Loucy (cell line): ENCODE data around the gene CEBPA.
"Not testable (repeated sequence)": the region's sequence is repeated elsewhere in the genome, so short reads cannot be mapped to it uniquely, and the experiment has no call there.

Experiments used
- H2AFZ ChIP-seq: fragments of 200-600 bp; sonication (generic); 2 replicates; pipeline ENCODE4 v1.6.0; 2016; ENCODE audit warnings: antibody characterized with exemption, mild to moderate bottlenecking, low read length, moderate library complexity
- H3F3A ChIP-seq: fragments of 200-600 bp; 2 replicates; pipeline ENCODE4 v1.6.0; 2016; ENCODE audit warnings: antibody characterized with exemption, low read depth, mild to moderate bottlenecking
- H3K27me3 ChIP-seq: fragments of 200-600 bp; sonication (generic); 2 replicates; pipeline ENCODE4 v1.6.1; 2014; ENCODE audit warnings: low read length, mild to moderate bottlenecking; ENCODE audit not compliant: insufficient read depth, poor library complexity, severe bottlenecking
- H3K36me3 ChIP-seq: fragments of 200-600 bp; sonication (generic); 2 replicates; pipeline ENCODE4 v1.6.1; 2016; ENCODE audit warnings: low read length; ENCODE audit not compliant: insufficient read depth
- H3K4me1 ChIP-seq: fragments of 200-600 bp; sonication (generic); 2 replicates; pipeline ENCODE4 v1.5.1; 2014; ENCODE audit warnings: low read length, mild to moderate bottlenecking; ENCODE audit not compliant: insufficient read depth, poor library complexity, severe bottlenecking
- H3K4me2 ChIP-seq: fragments of 200-600 bp; sonication (generic); 2 replicates; pipeline ENCODE4 v1.6.0; 2014; ENCODE audit warnings: antibody characterized with exemption, low read length, low read depth, mild to moderate bottlenecking; ENCODE audit not compliant: poor library complexity, severe bottlenecking
- H3K4me3 ChIP-seq: fragments of 200-600 bp; sonication (generic); 2 replicates; pipeline ENCODE4 v1.5.1; 2014; ENCODE audit warnings: low read length, mild to moderate bottlenecking, mixed read lengths; ENCODE audit not compliant: poor library complexity, severe bottlenecking
- H3K79me2 ChIP-seq: fragments of 200-600 bp; sonication (generic); 2 replicates; pipeline ENCODE4 v1.6.1; 2014; ENCODE audit warnings: low read length; ENCODE audit not compliant: insufficient read depth
- H3K9ac ChIP-seq: fragments of 200-600 bp; sonication (generic); 2 replicates; pipeline ENCODE4 v1.6.0; 2014; ENCODE audit warnings: mild to moderate bottlenecking, low read depth, low read length, moderate library complexity; ENCODE audit not compliant: poor library complexity, severe bottlenecking
- H3K9me2 ChIP-seq: fragments of 200-600 bp; sonication (generic); replicated peaks from 2 replicates; pipeline ENCODE4 v1.6.1; 2016; ENCODE audit warnings: low read depth, low read length, mixed read lengths
- H3K9me3 ChIP-seq: fragments of 200-600 bp; sonication (generic); 2 replicates; pipeline ENCODE4 v1.6.1; 2014; ENCODE audit warnings: mild to moderate bottlenecking, antibody characterized with exemption, low read length, low read depth; ENCODE audit not compliant: insufficient read depth
- H4K20me1 ChIP-seq: fragments of 200-600 bp; sonication (generic); 2 replicates; pipeline ENCODE4 v1.6.0; 2014; ENCODE audit warnings: antibody characterized with exemption, low read length, mild to moderate bottlenecking; ENCODE audit not compliant: insufficient read depth, poor library complexity, severe bottlenecking
- EZH2phosphoT487 ChIP-seq: fragments of 200-600 bp; IDR thresholded peaks from 2 replicates; pipeline ENCODE4 v1.6.1; 2018; ENCODE audit warnings: antibody characterized with exemption, mild to moderate bottlenecking, moderate library complexity, borderline replicate concordance
- TF ChIP-seq, protein P1 (sequence below): fragments of 200-600 bp; sonication (generic); conservative IDR thresholded peaks from 2 replicates; pipeline ENCODE4 v1.5.1; 2014; ENCODE audit warnings: mild to moderate bottlenecking, antibody characterized with exemption, low read length

Gene CEBPA

GRCh38 chr19:33295621-33296487 lies 6.5 kb downstream of the CEBPA start:
- no peaks in the 10 kb centered on the region for H3K4me1 ChIP-seq
- H3K9ac ChIP-seq, result no peak overlapping the region
- no peaks in the 10 kb centered on the region for H4K20me1 ChIP-seq
- TF ChIP-seq, protein P1, sequence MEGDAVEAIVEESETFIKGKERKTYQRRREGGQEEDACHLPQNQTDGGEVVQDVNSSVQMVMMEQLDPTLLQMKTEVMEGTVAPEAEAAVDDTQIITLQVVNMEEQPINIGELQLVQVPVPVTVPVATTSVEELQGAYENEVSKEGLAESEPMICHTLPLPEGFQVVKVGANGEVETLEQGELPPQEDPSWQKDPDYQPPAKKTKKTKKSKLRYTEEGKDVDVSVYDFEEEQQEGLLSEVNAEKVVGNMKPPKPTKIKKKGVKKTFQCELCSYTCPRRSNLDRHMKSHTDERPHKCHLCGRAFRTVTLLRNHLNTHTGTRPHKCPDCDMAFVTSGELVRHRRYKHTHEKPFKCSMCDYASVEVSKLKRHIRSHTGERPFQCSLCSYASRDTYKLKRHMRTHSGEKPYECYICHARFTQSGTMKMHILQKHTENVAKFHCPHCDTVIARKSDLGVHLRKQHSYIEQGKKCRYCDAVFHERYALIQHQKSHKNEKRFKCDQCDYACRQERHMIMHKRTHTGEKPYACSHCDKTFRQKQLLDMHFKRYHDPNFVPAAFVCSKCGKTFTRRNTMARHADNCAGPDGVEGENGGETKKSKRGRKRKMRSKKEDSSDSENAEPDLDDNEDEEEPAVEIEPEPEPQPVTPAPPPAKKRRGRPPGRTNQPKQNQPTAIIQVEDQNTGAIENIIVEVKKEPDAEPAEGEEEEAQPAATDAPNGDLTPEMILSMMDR, result no peak
- TF ChIP-seq EZH2phosphoT487, result no peak
- H3K4me3 ChIP-seq, result no peak overlapping the region
- no peaks in the 10 kb centered on the region for H3K36me3 ChIP-seq
- no peaks in the 10 kb centered on the region for H3K79me2 ChIP-seq
- H3K9me2 ChIP-seq, result no peaks in the 10 kb centered on the region
- H2AFZ ChIP-seq, result no peak overlapping the region
- H3F3A ChIP-seq, result no peaks in the 10 kb centered on the region
- H3K9me3 ChIP-seq, result no peaks in the 10 kb centered on the region
- H3K27me3 ChIP-seq, result no peaks in the 10 kb centered on the region
- no peak overlapping the region for H3K4me2 ChIP-seq

DNA sequence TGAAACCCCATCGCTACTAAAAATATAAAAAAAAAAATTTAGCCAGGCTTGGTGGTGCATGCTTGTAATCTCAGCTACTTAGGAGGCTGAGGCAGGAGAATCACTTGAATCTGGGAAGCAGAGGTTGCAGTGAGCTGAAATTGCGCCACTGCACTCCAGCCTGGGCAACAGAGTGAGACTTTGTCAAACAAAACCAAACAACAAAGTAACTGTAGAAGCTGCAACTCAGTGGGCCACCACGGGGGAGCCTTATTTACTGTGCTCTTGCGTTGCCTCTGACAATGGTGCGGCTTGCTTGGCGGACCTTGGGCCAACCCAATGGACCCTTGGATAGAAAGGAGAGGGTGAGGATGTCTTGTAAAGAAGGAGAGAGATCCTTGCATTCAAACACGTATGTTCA lies 7.3 kb downstream of the CEBPA start:
- H2AFZ ChIP-seq, H3K4me2 ChIP-seq, H3K9ac ChIP-seq, H3K4me1 ChIP-seq, H3K9me2 ChIP-seq, H3K4me3 ChIP-seq, H3F3A ChIP-seq, H3K9me3 ChIP-seq, H3K36me3 ChIP-seq, H4K20me1 ChIP-seq, H3K27me3 ChIP-seq, H3K79me2 ChIP-seq: not testable (repeated sequence)

DNA sequence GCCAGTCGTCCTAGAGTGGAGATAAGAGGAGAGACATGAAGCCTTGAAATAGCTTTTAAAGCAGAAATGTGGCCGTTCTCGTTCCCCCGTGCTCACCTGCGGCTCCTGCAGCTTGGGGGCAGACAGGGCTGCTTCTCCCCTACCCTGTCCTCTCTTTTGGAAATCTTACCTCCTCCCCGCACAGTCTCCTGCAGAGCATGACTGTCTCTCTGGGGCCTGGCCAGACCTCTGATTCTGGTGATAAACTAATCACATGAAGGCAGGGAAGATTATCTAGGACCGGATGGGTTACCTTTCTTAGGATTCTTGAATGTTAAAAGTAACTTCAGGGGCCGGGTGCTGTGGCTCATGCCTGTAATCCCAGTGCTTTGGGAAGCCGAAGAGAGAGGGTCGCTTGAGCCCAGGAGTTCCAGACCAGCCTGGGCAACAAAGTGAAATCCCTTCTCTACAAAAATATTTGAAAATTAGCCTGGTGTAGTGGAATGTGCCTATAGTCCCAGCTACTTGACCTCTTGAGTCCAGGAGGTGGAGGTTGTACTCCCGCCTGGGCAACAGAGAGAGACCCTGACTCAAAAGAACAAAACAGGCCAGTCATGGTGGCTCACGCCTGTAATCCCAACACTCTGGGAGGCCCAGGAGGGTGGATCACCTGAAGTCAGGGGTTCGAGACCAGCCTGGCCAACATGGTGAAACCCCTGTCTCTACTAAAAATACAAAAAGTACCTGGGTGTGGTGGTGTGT lies 8.1 kb downstream of the CEBPA start:
- no peak overlapping the region for H3K4me2 ChIP-seq
- no peaks in the 10 kb centered on the region for H3K9me2 ChIP-seq
- H3K9ac ChIP-seq, result no peak overlapping the region
- no peaks in the 10 kb centered on the region for H4K20me1 ChIP-seq
- peaks cover 3% of the 10 kb centered on the region; the same call in 1 of the 2 replicates for H3K9me3 ChIP-seq
- H3F3A ChIP-seq, result no peaks in the 10 kb centered on the region
- no peaks in the 10 kb centered on the region for H3K4me1 ChIP-seq
- no peak for TF ChIP-seq EZH2phosphoT487
- TF ChIP-seq, protein P1, result no peak
- H3K27me3 ChIP-seq, result no peaks in the 10 kb centered on the region
- no peak overlapping the region for H2AFZ ChIP-seq
- H3K4me3 ChIP-seq, result no peak overlapping the region
- H3K79me2 ChIP-seq, result no peaks in the 10 kb centered on the region
- H3K36me3 ChIP-seq, result no peaks in the 10 kb centered on the region
